SH-SY5Y (cell line): Measurements from ENCODE around the gene PAQR5.

ENCODE experiments used
- GATA2 ChIP-seq: IDR thresholded peaks from 2 replicates; pipeline ENCODE4 v1.6.1; 2011; ENCODE audit warnings: mild to moderate bottlenecking, low read depth, low read length
- GATA3 ChIP-seq: IDR thresholded peaks from 2 replicates; pipeline ENCODE4 v1.6.1; 2011; ENCODE audit warnings: low read depth, mild to moderate bottlenecking, low read length, moderate library complexity

DNA sequence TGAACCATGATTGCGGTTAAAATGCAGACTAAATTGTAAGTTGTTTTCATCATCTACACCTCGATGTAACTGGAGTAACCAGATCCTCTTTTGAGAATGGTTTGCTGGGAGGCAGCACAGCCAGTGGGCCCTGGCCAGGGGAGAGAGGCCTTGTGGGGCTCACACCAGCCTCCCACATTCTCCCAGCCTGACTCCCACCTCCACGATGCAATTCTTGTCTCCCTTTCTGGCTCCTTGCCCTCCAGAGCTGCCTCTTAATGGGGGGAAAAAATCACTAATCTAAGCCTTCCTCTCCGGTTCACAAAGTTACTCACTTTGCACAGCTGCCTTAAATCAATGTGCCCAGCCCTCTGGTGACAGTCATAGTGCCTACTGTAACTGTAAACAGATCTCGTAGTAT is 17.9 kb upstream of the PAQR5 start:
- TF ChIP-seq GATA2: no peak
- no peak for TF ChIP-seq GATA3
